Measurements from ENCODE around the gene IGFBP6. TPM values are rescaled to one million over a fixed set of nuclear protein-coding genes. Genes with fewer than 3 reads are reported as not detected.

The IGFBP6 gene
- polyA plus RNA-seq, 1 of the 3 experiments (the other 2 are of a cell fraction): 570 TPM

DNA sequence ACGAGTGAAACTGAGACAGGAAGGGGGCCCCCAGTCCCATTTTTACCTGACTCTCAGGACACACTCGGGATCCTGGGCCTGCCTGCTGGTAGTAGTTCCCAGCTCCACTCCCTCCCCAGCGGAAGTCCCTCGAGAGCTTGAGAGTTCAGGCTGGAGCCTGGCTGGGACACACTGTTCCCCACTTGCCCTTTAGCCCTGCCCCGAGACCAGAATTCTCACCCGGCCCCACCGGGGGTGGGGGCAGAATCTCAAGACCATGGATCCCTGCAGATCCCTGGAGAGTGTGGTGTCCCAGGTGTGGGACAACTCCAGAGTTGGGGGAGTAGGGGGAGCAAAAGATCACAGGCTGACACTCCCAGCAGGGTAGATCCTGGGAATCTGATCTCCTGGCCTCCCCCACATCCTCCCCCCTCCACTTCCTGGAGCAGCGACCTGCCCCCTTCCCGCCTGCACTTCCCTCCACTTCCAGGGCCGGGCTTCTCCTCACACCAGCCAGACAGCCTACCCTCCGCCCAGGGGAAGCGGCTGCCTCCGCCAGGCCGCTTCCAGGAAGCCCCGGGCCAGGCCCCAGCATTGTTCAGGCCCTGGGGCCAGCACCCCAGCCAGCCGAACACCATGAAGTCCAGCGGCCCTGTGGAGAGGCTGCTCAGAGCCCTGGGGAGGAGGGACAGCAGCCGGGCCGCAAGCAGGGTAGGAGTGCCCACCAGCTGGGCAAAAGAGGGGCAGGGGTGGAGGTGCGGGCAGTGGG lies 47.7 kb upstream of the IGFBP6 start, which contains the start of gene TNS2 (continued):
- TF ChIP-seq EZH2phosphoT487 (IDR thresholded peaks at IDR 0.05; ENCODE audit: borderline replicate concordance, low read depth) (no peak), CHD2 (IDR thresholded peaks at IDR 0.05; ENCODE audit: low read length, partially characterized antibody) (peak; percentile 3), ELF1 (IDR thresholded peaks at IDR 0.05) (peak; percentile 62)
- TF ChIP-seq, protein P1, sequence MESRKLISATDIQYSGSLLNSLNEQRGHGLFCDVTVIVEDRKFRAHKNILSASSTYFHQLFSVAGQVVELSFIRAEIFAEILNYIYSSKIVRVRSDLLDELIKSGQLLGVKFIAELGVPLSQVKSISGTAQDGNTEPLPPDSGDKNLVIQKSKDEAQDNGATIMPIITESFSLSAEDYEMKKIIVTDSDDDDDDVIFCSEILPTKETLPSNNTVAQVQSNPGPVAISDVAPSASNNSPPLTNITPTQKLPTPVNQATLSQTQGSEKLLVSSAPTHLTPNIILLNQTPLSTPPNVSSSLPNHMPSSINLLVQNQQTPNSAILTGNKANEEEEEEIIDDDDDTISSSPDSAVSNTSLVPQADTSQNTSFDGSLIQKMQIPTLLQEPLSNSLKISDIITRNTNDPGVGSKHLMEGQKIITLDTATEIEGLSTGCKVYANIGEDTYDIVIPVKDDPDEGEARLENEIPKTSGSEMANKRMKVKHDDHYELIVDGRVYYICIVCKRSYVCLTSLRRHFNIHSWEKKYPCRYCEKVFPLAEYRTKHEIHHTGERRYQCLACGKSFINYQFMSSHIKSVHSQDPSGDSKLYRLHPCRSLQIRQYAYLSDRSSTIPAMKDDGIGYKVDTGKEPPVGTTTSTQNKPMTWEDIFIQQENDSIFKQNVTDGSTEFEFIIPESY (IDR thresholded peaks at IDR 0.05; ENCODE audit: borderline replicate concordance, low read depth): no peak

DNA sequence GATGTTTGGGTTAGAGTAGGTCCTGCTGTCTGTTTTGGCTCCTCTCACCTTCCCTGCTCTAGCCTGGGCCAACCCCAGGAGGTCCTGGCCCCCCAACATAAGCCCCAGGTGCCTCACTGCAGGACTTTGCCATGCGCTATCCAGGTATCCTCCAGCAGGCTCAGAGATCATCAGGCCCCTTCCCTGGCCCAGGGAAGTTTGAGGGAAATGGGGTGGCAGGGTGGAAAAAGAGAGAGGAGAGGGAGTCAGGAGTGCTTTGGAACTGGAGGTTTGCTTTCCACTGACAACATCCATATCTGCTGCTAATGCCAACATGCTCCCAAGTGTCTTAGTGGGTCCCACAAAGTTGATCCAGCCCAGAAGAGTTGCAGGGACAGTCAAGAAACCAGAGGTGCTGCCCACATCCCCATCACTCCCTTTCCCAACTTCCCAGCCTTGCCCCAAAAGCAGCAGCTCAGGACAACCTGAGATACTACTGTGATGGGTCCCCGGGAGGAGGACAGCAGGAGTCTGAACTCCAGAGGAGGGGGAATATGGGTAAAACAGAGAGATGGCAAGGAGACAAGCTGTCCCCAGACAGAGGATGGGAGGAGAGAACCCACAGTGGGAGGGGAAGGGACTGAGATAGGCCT lies 46.9 kb upstream of the IGFBP6 start:
- no peak overlapping the region for H2AFZ ChIP-seq (ENCODE audit: low read depth)
- POLR2A ChIA-PET: no interaction called here

DNA sequence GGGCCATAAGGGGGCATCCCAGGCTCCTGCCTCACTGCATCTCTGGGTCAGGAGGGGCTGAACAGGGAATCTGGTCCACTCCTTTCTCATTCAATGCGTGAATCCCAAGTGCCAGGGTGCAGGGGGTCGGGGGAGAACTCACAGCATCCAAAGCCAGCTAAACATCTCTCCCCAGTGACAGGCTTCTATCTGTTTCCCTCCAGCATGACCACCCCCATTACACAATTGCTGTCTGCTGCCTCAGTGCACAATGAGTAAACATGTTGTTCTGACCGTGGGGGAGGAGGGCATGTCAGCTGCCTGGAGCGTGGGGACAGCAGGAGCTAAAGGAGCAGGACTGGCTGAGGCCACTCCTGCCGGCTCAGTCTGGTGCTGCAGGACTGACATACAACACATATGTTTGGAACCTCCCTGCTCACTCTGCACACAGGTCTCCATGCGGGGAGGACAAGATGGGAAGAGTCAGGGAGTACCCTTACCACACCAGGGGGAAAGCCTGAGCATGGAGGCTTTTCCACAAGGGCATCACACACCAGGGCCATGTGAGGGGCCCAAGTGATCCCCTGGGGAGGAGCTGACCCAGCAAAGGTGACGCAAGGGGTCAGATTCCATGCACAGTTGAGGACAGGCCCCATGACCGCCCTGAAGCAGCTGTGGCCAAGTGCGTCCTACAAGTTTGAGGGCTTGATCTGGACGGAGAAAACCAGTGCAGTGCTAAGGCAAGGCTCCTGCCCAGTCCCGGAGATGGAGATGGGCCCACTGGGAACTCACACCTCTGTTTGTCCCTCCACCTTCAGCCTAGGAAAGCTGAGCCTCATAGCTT lies 46.2 kb upstream of the IGFBP6 start:
- H4K20me1 ChIP-seq (ENCODE audit: insufficient read depth): no peaks in the 10 kb centered on the region
- no peaks in the 10 kb centered on the region for H3K9me3 ChIP-seq
- H3K27ac ChIP-seq (ENCODE audit: low read depth in 2 of 2, low read length in 1 of 2): peak overlapping the region in 1 of 2 experiments; percentile 98; a peak in 3 of 4 replicates
- H3K9ac ChIP-seq: peak overlapping the region; percentile 76; the same call in 1 of the 2 replicates
- H2AFZ ChIP-seq (ENCODE audit: low read depth): no peak overlapping the region
- POLR2A ChIA-PET: no interaction called here
- CTCF ChIA-PET: interaction anchor here (0.9 to 13.8 kb wide), 3 partner anchors 13 to 48 kb away, joined by 3 to 182 read pairs (median 13); no protein-coding TSS in a partner anchor
- H3K27me3 ChIP-seq (ENCODE audit: insufficient read depth): no peaks in the 10 kb centered on the region
- WGBS (ENCODE audit: low lambda C conversion rate): 73% methylated on average over 7 of the region's 11 CpGs
- TF ChIP-seq YY1 (IDR thresholded peaks at IDR 0.05; ENCODE audit: low read depth) (no peak), TEAD4 (IDR thresholded peaks at IDR 0.05; ENCODE audit: borderline replicate concordance, insufficient read depth) (no peak), SMC3 (IDR thresholded peaks at IDR 0.05; ENCODE audit: low read depth, low read length) (no peak)
- TF ChIP-seq, protein P2, sequence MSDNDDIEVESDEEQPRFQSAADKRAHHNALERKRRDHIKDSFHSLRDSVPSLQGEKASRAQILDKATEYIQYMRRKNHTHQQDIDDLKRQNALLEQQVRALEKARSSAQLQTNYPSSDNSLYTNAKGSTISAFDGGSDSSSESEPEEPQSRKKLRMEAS (IDR thresholded peaks at IDR 0.05; ENCODE audit: low read depth): 0 out of 2 replicates have a peak, but pooled peaks have one; percentile 6
- H3F3A ChIP-seq (replicated peaks; ENCODE audit: insufficient read depth): peaks cover 35% of the 10 kb centered on the region
- H3K4me2 ChIP-seq: peak overlapping the region; percentile 99
- peak overlapping the region; percentile 50 to 75; a peak in 3 of 4 replicates for H3K4me3 ChIP-seq (ENCODE audit: low read depth in 2 of 2, low read length in 1 of 2)
- H3K4me1 ChIP-seq (ENCODE audit: control insufficient read depth in 1 of 2, insufficient read depth in 2 of 2, low read depth in 1 of 2, low read length in 1 of 2): peaks cover 39 to 66% of the 10 kb centered on the region in 2 experiments
- peaks cover 30% of the 10 kb centered on the region for H3K79me2 ChIP-seq (ENCODE audit: insufficient read depth)
- no peaks in the 10 kb centered on the region for H3K9me2 ChIP-seq
- H3K36me3 ChIP-seq (replicated peaks in 1 of 2; ENCODE audit: control insufficient read depth in 1 of 2, insufficient read depth in 2 of 2, low read length in 1 of 2): peaks cover 6 to 9% of the 10 kb centered on the region in 2 experiments
- DNase-seq: no peak

More for the DNA sequence above, 46.9 kb upstream of the IGFBP6 start:
- no peaks in the 10 kb centered on the region for H4K20me1 ChIP-seq (ENCODE audit: insufficient read depth)
- peaks cover 37% of the 10 kb centered on the region for H3K79me2 ChIP-seq (ENCODE audit: insufficient read depth)
- no peaks in the 10 kb centered on the region for H3K27me3 ChIP-seq (ENCODE audit: insufficient read depth)
- peak overlapping the region; percentile 50 to 75 for H3K4me3 ChIP-seq (ENCODE audit: low read depth in 2 of 2, low read length in 1 of 2)
- H3K9me3 ChIP-seq: no peaks in the 10 kb centered on the region
- H3K4me1 ChIP-seq (ENCODE audit: control insufficient read depth in 1 of 2, insufficient read depth in 2 of 2, low read depth in 1 of 2, low read length in 1 of 2): peaks cover 39 to 73% of the 10 kb centered on the region in 2 experiments
- peak overlapping the region; percentile 95 to 98; a peak in 3 of 4 replicates for H3K27ac ChIP-seq (ENCODE audit: low read depth in 2 of 2, low read length in 1 of 2)
- DNase-seq: no peak
- 90% methylated on average over 2 of the region's 2 CpGs for whole genome bisulfite sequencing (ENCODE audit: low lambda C conversion rate)
- peaks cover 30% of the 10 kb centered on the region for H3F3A ChIP-seq (replicated peaks; ENCODE audit: insufficient read depth)
- peaks cover 4 to 5% of the 10 kb centered on the region in 2 experiments for H3K36me3 ChIP-seq (replicated peaks in 1 of 2; ENCODE audit: control insufficient read depth in 1 of 2, insufficient read depth in 2 of 2, low read length in 1 of 2)
- H3K9me2 ChIP-seq: no peaks in the 10 kb centered on the region
- TF ChIP-seq FOSL2 (IDR thresholded peaks at IDR 0.05; ENCODE audit: borderline replicate concordance, low read depth) (no peak), POLR2AphosphoS5 (IDR thresholded peaks at IDR 0.05; ENCODE audit: low read depth, low read length) (peak; percentile 19; the same call in 1 of the 2 replicates)
- CTCF ChIA-PET: interaction anchor here (2.3 to 13.8 kb wide), 2 partner anchors 13 to 49 kb away, joined by 13 to 182 read pairs; no protein-coding TSS in a partner anchor
- H3K4me2 ChIP-seq: peak overlapping the region; percentile 99
- peak overlapping the region; percentile 76 for H3K9ac ChIP-seq

Data from SK-N-SH (cell line).